HG03135 (cell line): ENCODE results near the gene CCDC30.
A peak's percentile ranks its signal among the peaks of the same experiment; 100 is the strongest.

Experiments
- ATAC-seq: cut with Tn5 transposase; IDR thresholded peaks from one replicate; pipeline ENCODE4 v1.9.1; 2021; ENCODE audit warnings: mild to moderate bottlenecking, moderate library complexity; ENCODE audit not compliant: unreplicated experiment

The CCDC30 gene

DNA sequence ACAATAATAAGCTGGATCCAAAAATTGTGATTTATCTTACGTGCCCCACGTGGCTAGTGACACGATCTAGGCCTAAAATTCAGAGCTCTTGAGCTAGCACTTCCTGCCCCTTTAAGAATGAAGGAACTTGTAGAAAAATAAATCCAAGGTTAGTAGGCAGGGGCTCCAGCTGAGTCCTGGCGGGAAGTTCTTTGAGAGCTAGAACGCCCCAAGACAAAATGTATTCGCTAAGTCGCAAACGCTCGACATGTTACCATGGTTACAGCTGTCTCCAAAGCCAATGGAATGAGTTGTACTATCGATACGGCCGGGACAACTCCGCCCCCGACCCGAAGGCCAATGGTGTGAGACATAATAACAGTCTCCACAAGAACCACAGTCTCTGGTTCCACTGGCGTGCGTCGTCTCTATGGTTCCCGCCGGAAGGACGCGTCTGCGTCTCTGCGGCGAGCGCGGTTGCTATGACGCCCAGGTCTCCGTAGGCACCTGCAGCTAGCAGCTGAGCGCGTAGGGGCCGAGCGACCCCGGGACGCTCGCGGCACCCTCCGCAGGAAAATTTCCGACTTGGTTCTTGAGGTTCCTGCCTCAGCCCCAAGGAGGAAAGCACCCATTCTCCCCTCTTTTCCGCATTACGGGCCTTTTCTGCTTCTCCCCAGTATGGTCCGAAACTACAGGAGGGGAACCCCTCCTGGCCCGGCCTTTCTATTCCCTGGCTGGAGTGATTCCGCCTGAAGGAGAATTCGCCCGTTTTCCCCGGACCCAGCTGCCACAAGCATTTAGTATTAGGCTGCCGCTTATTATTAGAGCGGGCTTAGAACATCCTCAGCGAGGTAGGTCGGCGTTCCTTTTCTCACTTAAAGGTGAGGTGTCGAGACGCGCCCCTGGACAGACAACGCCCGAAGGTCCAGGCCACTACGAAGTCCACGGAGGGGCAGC lies at the start of gene CCDC30:
TSS of gene CCDC30 (plus strand) at position 459 of the 936 bp plus-strand sequence. CDS start 17,266 bp downstream, outside the sequence.
- peak; percentile 99 for ATAC-seq

DNA sequence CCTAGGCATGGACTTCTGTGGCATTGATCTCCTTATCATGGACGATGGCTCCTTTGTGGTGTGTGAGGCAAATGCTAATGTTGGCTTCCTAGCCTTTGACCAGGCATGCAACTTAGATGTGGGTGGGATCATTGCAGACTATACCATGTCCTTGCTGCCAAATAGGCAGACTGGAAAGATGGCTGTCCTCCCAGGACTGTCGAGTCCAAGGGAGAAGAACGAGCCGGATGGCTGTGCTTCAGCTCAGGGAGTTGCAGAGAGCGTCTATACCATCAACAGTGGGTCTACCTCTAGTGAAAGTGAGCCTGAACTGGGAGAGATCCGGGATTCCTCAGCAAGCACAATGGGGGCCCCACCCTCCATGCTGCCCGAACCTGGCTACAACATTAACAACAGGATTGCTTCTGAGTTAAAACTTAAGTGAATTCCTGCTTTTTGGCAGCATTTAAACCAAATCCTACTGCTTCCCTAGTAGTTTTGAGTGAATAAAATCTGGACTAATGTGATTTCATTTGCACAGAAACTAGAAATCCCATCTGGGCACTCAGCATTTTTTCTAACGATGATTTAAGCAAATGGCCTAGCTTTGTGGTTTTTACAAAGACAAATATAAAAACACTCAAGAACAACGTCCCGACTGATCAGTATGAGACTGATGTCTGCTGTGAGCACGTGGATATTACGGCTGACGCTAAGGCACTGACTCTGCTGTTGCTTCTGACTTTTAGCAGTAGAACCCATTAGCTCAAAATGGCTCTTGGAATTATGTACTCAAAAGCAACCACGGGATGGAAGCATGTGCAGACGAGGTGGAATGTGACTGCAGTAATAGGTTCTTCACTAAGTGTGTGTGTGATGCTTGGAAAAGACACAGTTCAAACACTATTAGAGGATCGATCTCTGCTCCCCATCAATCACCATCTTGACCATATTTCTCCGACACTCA lies 48.3 kb upstream of the CCDC30 start:
- ATAC-seq = no peak

DNA sequence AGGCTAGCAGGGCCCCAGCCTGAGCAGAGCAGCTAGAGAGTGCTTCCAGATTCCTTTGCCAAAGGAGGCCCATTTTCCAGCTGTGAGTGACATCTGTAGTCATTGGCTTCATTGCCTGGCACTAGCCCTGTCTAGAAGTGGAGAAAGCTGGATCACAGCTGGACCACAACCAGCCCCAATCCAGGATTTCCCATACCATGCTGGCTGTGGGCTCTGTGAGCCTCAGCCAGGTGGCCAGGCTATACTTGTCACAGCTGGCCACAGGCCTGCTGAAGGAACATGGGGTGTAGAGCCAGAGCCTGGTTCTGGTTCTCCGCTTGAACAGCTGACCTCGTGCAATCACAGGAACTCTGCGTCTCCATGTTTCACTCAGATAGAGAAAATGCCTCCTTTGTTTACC lies 45.9 kb upstream of the CCDC30 start:
- no peak for ATAC-seq

DNA sequence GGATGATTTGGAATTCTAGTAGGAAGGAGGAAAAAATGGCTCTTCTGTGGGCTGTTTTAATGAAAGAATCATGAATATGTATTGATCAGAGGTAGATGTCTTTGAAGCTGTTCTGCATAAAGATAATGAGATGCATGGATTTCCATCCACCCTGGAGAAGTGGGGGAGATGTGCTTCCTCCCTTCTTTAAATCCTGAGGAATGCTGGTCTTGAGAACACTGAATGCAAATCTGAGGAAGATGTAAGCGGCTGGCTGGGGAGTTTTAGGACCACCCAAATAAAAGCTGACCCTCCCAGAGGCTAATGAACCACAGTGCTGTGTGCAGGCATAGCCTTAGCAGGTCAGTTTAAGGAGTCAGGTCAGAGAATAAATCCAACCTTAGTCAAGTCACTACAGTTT lies 44.6 kb upstream of the CCDC30 start:
- ATAC-seq = no peak

DNA sequence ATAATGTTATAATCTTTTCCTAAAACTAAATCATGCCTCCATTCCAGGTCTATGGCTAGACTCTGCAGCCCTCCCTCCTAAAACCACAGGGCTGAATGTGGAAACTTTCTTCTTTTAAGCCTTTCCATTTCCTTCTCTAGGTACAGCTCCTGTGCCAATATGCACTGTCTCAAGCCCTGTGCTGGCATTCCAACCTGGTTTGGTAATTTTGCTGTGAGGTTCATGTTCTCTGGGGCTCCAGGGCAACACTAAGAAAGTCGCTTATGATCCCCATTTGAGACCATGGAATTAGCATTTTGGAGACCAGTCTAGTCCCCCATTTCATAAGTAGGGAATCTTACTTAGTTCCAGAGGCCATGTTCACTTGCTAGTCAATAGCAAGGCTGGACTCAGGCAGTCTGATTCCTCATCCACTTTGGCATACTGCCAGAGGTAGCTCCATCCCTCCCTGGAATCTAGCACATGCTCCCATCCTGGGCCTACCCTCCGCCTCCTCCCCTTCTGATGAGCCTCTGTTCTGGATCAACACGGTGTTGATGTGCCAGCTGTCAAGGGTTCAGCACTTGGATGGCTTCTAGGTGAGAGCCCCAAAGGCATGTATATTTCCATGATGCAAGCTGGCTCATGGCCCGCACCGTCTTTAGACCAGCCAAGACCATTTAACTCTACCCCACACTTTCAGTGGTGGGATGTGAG lies 43.8 kb upstream of the CCDC30 start:
- ATAC-seq = no peak

DNA sequence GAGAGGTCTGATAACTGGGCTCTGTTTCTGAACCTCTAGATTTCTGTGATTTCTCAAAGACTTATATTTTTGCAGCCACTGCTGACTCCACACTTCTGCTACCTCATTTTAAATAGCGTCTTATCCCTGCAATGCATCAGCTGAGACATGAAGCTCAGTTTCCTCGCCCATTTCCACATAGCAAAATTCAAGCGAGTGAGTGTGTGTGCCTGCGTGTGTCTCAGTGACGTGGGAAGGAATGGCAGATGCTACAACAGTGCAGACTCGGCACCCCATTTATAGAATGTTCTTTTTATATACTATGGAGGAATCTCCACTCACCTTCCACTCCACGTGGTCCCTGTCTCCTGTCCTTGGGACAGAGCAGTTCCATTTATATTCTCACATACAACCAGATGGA lies 43.0 kb upstream of the CCDC30 start:
- no peak for ATAC-seq

DNA sequence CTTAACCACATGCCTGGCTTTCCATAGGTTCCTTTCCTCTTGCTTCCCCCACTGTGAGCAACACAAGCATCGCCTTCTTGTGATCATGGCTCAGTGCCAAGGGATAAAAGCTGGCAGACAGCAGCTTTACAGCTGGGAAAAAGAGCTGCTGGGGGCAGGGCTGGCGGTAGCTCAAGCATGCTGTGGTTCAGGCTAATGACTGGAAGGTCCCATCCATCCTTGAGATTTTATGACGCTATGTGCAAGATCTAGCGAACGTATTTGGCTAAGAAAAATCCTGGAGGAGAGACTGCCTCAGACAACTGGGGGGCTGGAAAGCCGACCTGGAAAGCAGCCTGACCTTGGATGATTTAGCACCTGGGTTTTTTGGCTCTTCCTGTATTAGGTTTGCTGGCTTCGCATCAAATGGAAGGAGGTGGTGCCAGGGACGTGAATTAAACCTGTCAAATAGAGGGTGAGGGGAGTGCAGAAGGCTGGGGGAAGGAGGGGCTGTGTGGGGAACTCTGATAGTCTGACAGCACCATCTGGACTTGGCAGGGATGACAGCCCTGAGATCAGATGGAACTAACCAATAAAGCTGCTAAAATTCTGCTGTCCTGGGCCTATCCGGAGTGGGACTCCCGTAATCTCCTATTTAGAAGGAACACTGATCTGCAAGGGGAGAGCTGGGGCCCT lies 42.0 kb upstream of the CCDC30 start:
- no peak for ATAC-seq

DNA sequence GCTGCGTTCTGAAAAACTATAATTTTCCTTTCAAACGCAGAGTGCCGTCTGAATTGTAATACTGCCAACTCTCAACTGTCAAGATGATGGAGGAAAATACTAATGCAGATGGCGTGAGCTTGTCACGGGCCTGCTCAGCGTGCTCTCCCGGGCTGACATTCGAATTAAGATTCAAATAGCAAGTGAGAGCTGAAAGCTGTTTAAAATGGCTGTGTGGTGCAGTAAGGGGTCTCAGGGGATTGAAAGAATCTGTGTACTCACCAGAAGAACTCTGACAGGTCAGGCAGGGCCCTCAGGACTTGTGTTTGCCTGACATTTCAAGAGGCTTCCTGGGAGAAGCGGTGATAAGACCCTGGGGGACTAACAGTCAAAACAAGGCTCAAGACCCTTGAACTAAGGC lies 40.3 kb upstream of the CCDC30 start:
- no peak for ATAC-seq

DNA sequence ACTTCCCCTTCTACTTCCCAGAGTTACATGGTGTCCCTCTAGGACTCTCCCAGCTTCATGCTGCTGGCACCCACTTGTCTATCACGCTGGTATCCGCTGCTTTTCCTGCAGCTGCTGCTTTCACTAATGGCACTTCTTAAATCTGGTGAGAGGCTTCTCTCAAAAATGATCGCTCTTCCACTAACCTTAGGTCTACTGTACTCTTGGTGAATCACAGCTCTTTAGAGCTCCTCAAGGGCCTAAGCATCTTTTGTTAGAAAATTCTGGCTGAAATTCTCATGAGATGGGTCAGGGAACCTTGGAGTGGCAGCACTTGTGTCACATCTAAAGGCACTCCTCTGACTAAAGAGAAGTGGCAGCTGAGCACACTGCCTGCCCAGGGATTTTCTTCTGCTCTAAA lies 39.4 kb upstream of the CCDC30 start:
- ATAC-seq = no peak

DNA sequence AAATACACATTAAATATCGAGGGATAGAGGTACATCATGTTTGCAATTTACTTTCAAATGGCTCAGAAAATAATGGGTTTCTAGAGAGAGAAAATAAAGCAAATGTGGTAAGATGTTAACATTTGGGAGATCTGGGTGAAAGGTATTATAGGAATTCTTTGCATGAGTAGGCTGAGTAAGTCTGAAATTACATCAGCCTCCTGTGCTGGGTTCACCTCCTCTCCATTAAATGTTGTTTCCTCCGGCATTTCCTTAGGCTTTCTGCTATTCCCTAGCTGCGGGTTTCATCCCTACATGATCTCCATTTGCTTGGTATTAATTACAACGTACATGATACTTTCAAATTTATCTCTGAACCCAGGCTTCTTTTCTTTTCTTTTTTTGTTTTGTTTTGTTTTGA lies 38.9 kb upstream of the CCDC30 start:
- no peak for ATAC-seq

DNA sequence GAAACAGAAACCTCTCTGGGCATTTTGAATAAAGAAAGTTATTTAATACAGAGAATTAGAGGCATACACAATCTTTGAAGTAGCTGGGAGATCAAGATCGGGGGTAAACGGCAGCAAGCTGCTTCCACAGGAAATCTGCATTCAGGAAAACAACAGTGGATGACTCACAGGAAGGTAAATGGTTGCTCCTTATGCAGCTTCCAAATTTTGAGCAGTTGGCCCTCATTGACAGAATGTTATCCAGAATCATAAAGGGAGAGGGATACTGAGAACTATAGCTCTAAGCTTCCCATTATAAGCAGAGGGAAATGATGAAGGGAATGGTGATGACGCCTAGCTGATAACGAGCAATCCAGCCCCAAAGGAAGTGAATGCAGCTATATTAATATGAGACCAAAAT lies 35.8 kb upstream of the CCDC30 start:
- no peak for ATAC-seq

DNA sequence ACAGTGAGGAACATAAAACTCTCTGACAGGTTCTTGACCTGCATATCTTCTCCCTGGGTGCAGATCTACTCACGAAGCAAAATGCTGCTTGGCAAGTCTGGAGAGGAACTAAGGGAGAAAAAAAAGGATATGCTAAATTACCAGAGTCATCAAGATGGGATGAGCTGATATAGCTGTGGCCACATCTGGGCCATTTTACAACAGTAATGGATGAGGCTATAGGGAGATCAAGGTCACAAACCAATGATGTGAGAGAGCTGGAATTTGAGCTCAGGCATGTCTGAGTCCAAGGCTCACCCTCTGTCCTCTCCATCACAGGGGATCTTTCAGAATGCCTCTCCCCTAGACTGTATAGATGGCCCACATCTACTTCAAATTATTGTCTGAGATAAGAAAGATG lies 33.5 kb upstream of the CCDC30 start:
- ATAC-seq = no peak

DNA sequence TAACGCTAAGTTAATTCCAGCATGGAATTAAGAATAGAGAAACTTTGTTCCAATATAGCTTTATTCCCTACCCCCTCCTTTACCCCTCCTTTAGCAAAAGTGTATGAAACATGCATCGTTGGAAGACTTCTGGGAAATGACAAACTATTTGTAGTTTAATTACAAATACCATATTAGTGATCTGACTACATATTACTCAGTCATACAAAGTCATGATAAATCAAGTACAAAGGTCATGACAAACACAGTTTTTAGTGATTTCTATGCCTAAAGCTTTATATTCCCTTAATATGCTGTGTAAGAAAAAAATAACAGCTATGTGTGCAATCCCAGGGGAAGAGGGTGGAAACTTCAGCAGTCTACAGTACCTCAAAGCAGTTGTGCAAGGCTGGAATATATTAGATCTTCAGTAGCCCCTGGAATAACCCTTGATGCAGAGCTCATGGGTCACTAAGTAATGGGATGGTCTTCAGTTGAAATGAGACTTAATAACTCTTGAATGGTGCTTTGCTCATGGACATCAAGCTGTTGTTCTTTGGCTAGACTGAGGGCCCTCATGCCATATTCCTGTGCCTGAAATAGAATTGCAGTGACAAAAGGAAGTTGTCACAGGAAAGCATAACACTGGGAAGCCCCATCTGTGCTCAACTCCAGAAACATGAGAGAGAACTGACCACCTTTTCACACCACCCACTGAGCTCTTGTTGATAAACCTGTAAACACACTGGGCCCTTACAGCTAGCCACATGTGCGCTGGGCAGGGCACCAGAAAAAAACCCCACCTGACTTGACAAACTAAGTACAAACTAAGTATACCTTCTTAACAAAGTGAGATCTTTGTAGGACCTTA lies 32.6 kb upstream of the CCDC30 start:
- no peak for ATAC-seq

DNA sequence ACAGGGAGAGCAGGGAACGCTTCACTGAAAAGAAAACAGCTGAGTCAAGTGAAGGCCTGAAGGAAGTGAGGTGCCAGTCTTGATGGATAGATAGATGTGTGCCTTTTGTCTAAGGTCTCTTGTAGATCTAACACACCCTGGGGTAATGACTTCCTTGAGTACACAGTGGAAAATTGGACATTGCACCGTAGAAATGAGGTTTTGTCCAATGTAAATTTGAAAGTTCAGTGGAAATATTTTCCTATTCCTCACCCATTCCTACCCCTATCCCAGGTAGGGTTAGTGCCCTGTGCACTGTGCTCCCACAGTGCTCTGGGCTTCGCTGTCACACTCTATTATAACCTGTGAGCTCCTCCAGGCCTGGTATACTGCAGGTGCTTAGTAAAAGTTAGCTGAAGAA lies 31.6 kb upstream of the CCDC30 start:
- no peak for ATAC-seq

DNA sequence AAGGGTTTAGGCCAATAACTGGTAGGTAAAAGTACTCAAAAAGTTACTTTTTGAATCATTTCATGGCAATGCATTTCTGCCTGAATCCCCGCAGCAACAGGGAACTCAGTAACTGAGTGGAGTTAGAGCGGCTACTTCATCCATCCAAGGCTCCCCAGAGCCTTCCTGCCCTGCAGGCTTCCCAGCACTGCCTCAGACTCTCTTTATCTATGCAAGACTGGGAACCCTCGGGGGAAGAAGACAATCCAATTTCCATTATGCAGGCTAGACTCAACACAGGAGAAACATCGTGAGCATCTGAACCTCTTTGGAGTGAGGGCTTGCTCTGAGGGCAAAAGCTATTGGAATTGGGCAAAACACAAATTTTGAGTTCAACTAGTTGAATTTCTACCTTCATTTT lies 30.4 kb upstream of the CCDC30 start:
- no peak for ATAC-seq

DNA sequence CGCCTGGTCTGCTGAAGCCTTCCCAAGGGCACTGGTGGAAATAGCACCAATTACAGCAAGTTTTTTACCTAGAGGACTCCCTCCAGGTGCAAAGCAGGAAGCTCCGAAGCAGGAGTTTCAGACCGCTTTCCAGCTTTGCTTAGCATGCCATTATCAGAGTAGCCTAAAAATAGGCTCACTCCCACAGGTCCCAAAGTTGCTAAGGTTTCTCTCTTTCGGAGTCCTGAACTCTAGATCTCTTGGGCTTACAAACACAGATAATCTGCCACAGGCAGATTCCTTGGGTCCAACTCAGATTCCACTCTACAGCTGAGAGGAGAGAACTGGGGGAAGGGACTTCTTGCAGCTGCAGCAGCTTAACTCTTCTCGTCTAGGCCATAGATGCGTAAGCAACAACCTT lies 29.7 kb upstream of the CCDC30 start:
- no peak for ATAC-seq

DNA sequence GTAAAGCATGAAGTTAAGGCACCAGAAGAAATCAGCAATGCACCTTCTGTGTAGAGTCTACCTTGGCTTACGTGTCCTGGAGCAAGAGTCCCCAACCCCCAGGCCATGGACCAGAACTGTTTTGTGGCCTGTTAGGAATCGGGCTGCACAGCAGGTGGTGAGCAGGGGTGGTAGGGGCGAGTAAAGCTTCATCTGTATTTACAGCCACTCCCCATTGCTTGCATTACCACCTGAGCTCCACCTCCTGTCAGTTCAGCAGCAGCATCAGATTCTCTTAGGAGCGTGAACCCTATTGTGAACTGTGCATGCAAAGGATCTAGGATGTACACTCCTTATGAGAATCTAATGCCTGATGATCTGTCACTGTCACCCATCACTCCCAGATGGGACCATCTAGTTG lies 28.7 kb upstream of the CCDC30 start:
- no peak for ATAC-seq

DNA sequence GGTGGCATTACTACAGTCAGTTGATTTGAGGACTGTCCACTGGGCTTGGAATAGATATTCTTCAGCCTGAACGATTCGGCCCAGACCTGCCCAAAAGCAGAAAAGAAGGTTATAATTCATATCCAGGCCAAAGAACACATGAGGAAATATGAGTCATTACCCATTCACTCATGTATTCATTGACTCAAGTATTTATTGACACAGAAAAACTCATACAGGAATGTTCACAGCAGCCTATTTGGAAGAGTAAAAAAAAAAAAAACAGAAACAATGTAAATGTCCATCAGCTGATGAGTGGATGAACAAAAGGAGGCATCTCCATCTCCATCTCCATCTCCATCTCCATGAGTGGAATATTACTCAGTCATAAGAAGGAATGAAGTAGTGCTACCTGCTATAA lies 23.1 kb upstream of the CCDC30 start:
- no peak for ATAC-seq

DNA sequence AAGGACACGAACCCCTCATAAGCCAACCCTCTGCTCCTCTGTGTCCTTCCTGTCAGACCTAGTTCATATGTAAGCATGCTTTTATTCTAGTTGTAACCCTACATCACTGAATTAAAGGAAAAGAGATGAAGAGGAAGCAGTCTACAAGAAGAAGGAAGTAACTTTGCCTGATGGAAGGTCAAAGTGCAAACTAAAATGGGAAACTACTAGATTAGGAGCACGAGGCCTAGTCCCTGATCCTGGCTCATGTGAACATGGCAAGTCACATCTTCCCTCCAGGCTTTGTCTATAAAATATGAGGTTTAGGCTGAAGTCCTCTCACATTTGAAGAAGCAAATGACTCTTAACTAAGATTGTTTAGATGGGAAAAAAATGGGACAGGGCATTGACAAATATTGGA lies 20.4 kb upstream of the CCDC30 start:
- no peak for ATAC-seq

DNA sequence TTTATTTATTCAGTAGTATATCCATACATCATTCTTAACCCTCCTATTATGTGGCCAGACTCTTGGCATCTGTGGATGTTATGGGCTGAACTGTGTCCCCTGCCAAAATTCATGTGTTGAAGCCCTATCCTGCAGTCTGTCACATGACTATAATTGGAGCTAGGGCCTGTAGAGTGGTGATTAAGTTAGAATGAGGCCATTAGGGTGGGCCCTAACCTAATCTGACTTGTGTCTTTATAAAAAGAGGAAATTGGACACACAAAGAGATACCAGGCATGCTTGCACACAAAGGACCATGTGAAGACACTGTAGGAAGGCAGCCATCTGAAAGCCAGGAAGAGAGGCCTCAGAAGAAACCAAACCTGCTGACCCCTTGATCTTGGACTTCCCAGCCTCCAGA lies 13.8 kb upstream of the CCDC30 start:
- no peak for ATAC-seq
